Measurements from ENCODE around the gene SLC41A2. TPM values are rescaled to one million over a fixed set of nuclear protein-coding genes. Genes with fewer than 3 reads are reported as not detected.
A peak's percentile ranks its signal among the peaks of the same experiment; 100 is the strongest.

The SLC41A2 gene
- total and polyA plus RNA-seq, 10 of the 15 experiments (the other 5 are each of a cell fraction or from before 2014, with no cell fraction given): 3.5 to 19.0 (median 11.3) TPM

GRCh38 chr12:104929368-104929767 is 28.7 kb downstream of the SLC41A2 start:
- peak overlapping the region; percentile 48 for H3K4me3 ChIP-seq
- intact Hi-C loops (cut with micrococcal nuclease; ENCODE audit: unreplicated experiment): no loop called here
- FAIRE-seq (no peak), ATAC-seq (no peak), DNase-seq (ENCODE audit: low read depth, low spot score) (no peak)
- H3K36me3 ChIP-seq (ENCODE audit: control insufficient read depth in 2 of 2, insufficient read depth in 2 of 2, low read length in 1 of 2): 0 out of 4 replicates have a peak, but pooled peaks cover 0 to 4% of the 10 kb centered on the region in 2 experiments
- peaks cover 6% of the 10 kb centered on the region for H3K79me2 ChIP-seq (ENCODE audit: control insufficient read depth, insufficient read depth, low read length)
- in situ Hi-C loops (cut with MboI): no loop called here
- H3K27me3 ChIP-seq (replicated peaks in 1 of 2; ENCODE audit: control insufficient read depth in 2 of 2, insufficient read depth in 2 of 2, low read length in 1 of 2): no peaks in the 10 kb centered on the region
- ChIA-PET RAD21 (ENCODE audit: unreplicated experiment) (interaction anchor here (1.4 to 1.9 kb wide), 2 partner anchors 45 to 58 kb away, joined by 4 to 6 read pairs; no protein-coding TSS in a partner anchor), SMC1A (ENCODE audit: uncharacterized antibody, unreplicated experiment) (interaction anchor here (0.7 to 2.3 kb wide), 7 partner anchors 14 to 102 kb away, joined by 3 to 7 read pairs (median 3); no protein-coding TSS in a partner anchor), CTCF (interaction anchor here (2.5 to 2.7 kb wide), 2 partner anchors 30 to 548 kb away, joined by 9 to 10 read pairs; partner anchors contain the start of gene SLC41A2), POLR2A (interaction anchor here (0.5 to 1.0 kb wide), 2 partner anchors 102 to 277 kb away, joined by 3 read pairs; no protein-coding TSS in a partner anchor)
- H3K4me2 ChIP-seq (ENCODE audit: control insufficient read depth, insufficient read depth): peak overlapping the region; percentile 93
- no peaks in the 10 kb centered on the region; the same call in 1 of the 3 replicates for H3K9me3 ChIP-seq (replicated peaks; ENCODE audit: control insufficient read depth, insufficient read depth, low read length)
- no TSS peak for BruUV-seq (replicated peaks)
- H3K4me1 ChIP-seq (ENCODE audit: control insufficient read depth, insufficient read depth, low read length): peaks cover 46% of the 10 kb centered on the region
- no peak overlapping the region for H3K9ac ChIP-seq (ENCODE audit: control insufficient read depth, insufficient read depth, low read length)
- TF ChIP-seq KAT2A (conservative IDR thresholded peaks at IDR 0.05; ENCODE audit: control insufficient read depth, low read depth, low read length): no peak
- TF ChIP-seq, protein P1, sequence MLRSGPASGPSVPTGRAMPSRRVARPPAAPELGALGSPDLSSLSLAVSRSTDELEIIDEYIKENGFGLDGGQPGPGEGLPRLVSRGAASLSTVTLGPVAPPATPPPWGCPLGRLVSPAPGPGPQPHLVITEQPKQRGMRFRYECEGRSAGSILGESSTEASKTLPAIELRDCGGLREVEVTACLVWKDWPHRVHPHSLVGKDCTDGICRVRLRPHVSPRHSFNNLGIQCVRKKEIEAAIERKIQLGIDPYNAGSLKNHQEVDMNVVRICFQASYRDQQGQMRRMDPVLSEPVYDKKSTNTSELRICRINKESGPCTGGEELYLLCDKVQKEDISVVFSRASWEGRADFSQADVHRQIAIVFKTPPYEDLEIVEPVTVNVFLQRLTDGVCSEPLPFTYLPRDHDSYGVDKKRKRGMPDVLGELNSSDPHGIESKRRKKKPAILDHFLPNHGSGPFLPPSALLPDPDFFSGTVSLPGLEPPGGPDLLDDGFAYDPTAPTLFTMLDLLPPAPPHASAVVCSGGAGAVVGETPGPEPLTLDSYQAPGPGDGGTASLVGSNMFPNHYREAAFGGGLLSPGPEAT (IDR thresholded peaks at IDR 0.05; ENCODE audit: low read depth): no peak
- no peak for TF ChIP-seq BRCA1 (IDR thresholded peaks at IDR 0.05; ENCODE audit: low read depth, low read length)
- TF ChIP-seq ZNF207 (IDR thresholded peaks at IDR 0.05; ENCODE audit: borderline replicate concordance): no peak
- TF ChIP-seq GABPA (IDR thresholded peaks at IDR 0.05; ENCODE audit: low read depth): no peak
- no peak for TF ChIP-seq TAF1 (IDR thresholded peaks at IDR 0.05; ENCODE audit: borderline replicate concordance, low read depth, low read length)
- TF ChIP-seq RBBP5 (conservative IDR thresholded peaks at IDR 0.05): no peak
- TF ChIP-seq HCFC1 (IDR thresholded peaks at IDR 0.05; ENCODE audit: low read length): no peak
- TF ChIP-seq TBL1XR1 (IDR thresholded peaks at IDR 0.05; ENCODE audit: low read depth, low read length): no peak
- no peak for TF ChIP-seq ZNF217 (IDR thresholded peaks at IDR 0.05)
- no peak for TF ChIP-seq ZNF384 (IDR thresholded peaks at IDR 0.05; ENCODE audit: borderline replicate concordance, low read depth, low read length)
- TF ChIP-seq SUPT20H (IDR thresholded peaks at IDR 0.05; ENCODE audit: borderline replicate concordance, control insufficient read depth, low read depth, low read length): no peak
- TF ChIP-seq DPF2 (IDR thresholded peaks at IDR 0.05): no peak
- TF ChIP-seq NFYA (IDR thresholded peaks at IDR 0.05; ENCODE audit: borderline replicate concordance, low read depth, low read length): no peak
- no peak for TF ChIP-seq YY1 (IDR thresholded peaks at IDR 0.05; ENCODE audit: low read depth, low read length)
- TF ChIP-seq JUNB (IDR thresholded peaks at IDR 0.05): no peak
- TF ChIP-seq, protein P2, sequence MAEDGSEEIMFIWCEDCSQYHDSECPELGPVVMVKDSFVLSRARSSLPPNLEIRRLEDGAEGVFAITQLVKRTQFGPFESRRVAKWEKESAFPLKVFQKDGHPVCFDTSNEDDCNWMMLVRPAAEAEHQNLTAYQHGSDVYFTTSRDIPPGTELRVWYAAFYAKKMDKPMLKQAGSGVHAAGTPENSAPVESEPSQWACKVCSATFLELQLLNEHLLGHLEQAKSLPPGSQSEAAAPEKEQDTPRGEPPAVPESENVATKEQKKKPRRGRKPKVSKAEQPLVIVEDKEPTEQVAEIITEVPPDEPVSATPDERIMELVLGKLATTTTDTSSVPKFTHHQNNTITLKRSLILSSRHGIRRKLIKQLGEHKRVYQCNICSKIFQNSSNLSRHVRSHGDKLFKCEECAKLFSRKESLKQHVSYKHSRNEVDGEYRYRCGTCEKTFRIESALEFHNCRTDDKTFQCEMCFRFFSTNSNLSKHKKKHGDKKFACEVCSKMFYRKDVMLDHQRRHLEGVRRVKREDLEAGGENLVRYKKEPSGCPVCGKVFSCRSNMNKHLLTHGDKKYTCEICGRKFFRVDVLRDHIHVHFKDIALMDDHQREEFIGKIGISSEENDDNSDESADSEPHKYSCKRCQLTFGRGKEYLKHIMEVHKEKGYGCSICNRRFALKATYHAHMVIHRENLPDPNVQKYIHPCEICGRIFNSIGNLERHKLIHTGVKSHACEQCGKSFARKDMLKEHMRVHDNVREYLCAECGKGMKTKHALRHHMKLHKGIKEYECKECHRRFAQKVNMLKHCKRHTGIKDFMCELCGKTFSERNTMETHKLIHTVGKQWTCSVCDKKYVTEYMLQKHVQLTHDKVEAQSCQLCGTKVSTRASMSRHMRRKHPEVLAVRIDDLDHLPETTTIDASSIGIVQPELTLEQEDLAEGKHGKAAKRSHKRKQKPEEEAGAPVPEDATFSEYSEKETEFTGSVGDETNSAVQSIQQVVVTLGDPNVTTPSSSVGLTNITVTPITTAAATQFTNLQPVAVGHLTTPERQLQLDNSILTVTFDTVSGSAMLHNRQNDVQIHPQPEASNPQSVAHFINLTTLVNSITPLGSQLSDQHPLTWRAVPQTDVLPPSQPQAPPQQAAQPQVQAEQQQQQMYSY (CRISPR knock-in tag; IDR thresholded peaks at IDR 0.05): no peak
- no peak for TF ChIP-seq MXI1 (IDR thresholded peaks at IDR 0.05; ENCODE audit: low read depth, low read length)
- TF ChIP-seq ELK1 (IDR thresholded peaks at IDR 0.05; ENCODE audit: low read depth, low read length): no peak
- TF ChIP-seq MTA3 (IDR thresholded peaks at IDR 0.05; ENCODE audit: borderline replicate concordance, low read length): no peak
- H3K27ac ChIP-seq (ENCODE audit: control insufficient read depth, insufficient read depth): peak overlapping the region; percentile 93
- no peaks in the 10 kb centered on the region for H4K20me1 ChIP-seq (ENCODE audit: control insufficient read depth, insufficient read depth)
- peak overlapping the region; percentile 13; the same call in 1 of the 2 replicates for H2AFZ ChIP-seq (ENCODE audit: control insufficient read depth, low read depth, low read length)
- WGBS (ENCODE audit: insufficient coverage, insufficient replicate concordance, low lambda C conversion rate, missing lambda C conversion rate): 89% methylated on average over 2 of the region's 2 CpGs

Data from GM12878 (cell line).